ENCODE measurements around the gene FSIP1. TPM values are rescaled to one million over a fixed set of nuclear protein-coding genes. Genes with fewer than 3 reads are reported as not detected.

FSIP1 gene
- total RNA-seq, 4 donors from 2014 or later: 0.17 TPM; not detected in 3

GRCh38 chr15:39598958-39599845 lies 183.4 kb downstream of the FSIP1 start:
- DNase-seq (ENCODE audit: low spot score in 2 of 2): no peak
- intact Hi-C loops (cut with DNase I; ENCODE audit: low total_unique reads): no loop called here
- H3K4me3 ChIP-seq (ENCODE audit: low read depth, poor library complexity, severe bottlenecking): no peak overlapping the region
- WGBS, 2 donors: 84 to 86% methylated on average over 12 of the region's 12 CpGs
- TF ChIP-seq CTCF (IDR thresholded peaks at IDR 0.05): no peak
- TF ChIP-seq POLR2A (IDR thresholded peaks at IDR 0.05): no peak

- no peak overlapping the region for H3K4me3 ChIP-seq (ENCODE audit: low read depth, poor library complexity, severe bottlenecking)
- TF ChIP-seq CTCF (IDR thresholded peaks at IDR 0.05): no peak
- TF ChIP-seq POLR2A (IDR thresholded peaks at IDR 0.05): no peak
- intact Hi-C loops (cut with DNase I; ENCODE audit: low total_unique reads): no loop called here
- WGBS, 2 donors: 40 to 44% methylated on average over 3 of the region's 3 CpGs
- no peak for DNase-seq (ENCODE audit: low spot score in 2 of 2)
Observed at GRCh38 chr15:39598186-39598850, 184.3 kb downstream of the FSIP1 start.

- DNase-seq (ENCODE audit: low spot score in 2 of 2): no peak
- intact Hi-C loops (cut with DNase I; ENCODE audit: low total_unique reads): no loop called here
- TF ChIP-seq CTCF (IDR thresholded peaks at IDR 0.05) (no peak), POLR2A (IDR thresholded peaks at IDR 0.05) (no peak)
- H3K4me3 ChIP-seq (ENCODE audit: low read depth, poor library complexity, severe bottlenecking): no peak overlapping the region
- 83 to 85% methylated on average over 6 of the region's 6 CpGs for WGBS, 2 donors
Observed at GRCh38 chr15:39597751-39598185, 184.9 kb downstream of the FSIP1 start.

- TF ChIP-seq CTCF (IDR thresholded peaks at IDR 0.05) (no peak), POLR2A (IDR thresholded peaks at IDR 0.05) (no peak)
- intact Hi-C loops (cut with DNase I; ENCODE audit: low total_unique reads): no loop called here
- WGBS, 2 donors: 90 to 91% methylated on average over 2 of the region's 2 CpGs
- no peak for DNase-seq (ENCODE audit: low spot score in 2 of 2)
- H3K4me3 ChIP-seq (ENCODE audit: low read depth, poor library complexity, severe bottlenecking): no peak overlapping the region
Observed at GRCh38 chr15:39597336-39597735, 185.3 kb downstream of the FSIP1 start.

GRCh38 chr15:39596358-39597051 lies 186.1 kb downstream of the FSIP1 start:
- 81 to 84% methylated on average over 5 of the region's 5 CpGs for WGBS, 2 donors
- DNase-seq (ENCODE audit: low spot score in 2 of 2): no peak
- TF ChIP-seq POLR2A (IDR thresholded peaks at IDR 0.05): no peak
- no peak for TF ChIP-seq CTCF (IDR thresholded peaks at IDR 0.05)
- intact Hi-C loops (cut with DNase I; ENCODE audit: low total_unique reads): no loop called here
- no peak overlapping the region for H3K4me3 ChIP-seq (ENCODE audit: low read depth, poor library complexity, severe bottlenecking)

All from lower leg skin (tissue), 4 donors.